22Rv1 (cell line): Measurements from ENCODE around the gene ADGRG6.

ENCODE experiments used
- H3K27ac ChIP-seq: fragments of 450-650 bp; 2 replicates; pipeline ENCODE4 v1.5.1; 2017
- CTCF ChIP-seq: fragments of 450-650 bp; IDR thresholded peaks from 2 replicates; pipeline ENCODE4 v1.5.1; 2017; ENCODE audit warnings: mild to moderate bottlenecking
- ZFX ChIP-seq: fragments of 450-650 bp; IDR thresholded peaks from 2 replicates; pipeline ENCODE4 v1.6.1; 2017; ENCODE audit warnings: antibody characterized with exemption, borderline replicate concordance

Gene ADGRG6

GRCh38 chr6:142265476-142265875 lies 36.3 kb upstream of the ADGRG6 start:
- H3K27ac ChIP-seq, result no peak overlapping the region
- TF ChIP-seq ZFX, result no peak
- no peak for TF ChIP-seq CTCF

- H3K27ac ChIP-seq, result no peak overlapping the region
- TF ChIP-seq ZFX (no peak), CTCF (no peak)
Measured at GRCh38 chr6:142266060-142266459, 35.7 kb upstream of the ADGRG6 start.

- no peak for TF ChIP-seq CTCF
- no peak for TF ChIP-seq ZFX
- no peak overlapping the region for H3K27ac ChIP-seq
Measured at GRCh38 chr6:142271476-142271875, 30.3 kb upstream of the ADGRG6 start.

GRCh38 chr6:142274656-142275055 lies 27.2 kb upstream of the ADGRG6 start:
- no peak for TF ChIP-seq CTCF
- TF ChIP-seq ZFX, result no peak

GRCh38 chr6:142275236-142276006 lies 26.4 kb upstream of the ADGRG6 start:
- TF ChIP-seq CTCF, result no peak
- no peak for TF ChIP-seq ZFX

More at GRCh38 chr6:142274656-142275055, 27.2 kb upstream of the ADGRG6 start:
- no peak overlapping the region for H3K27ac ChIP-seq

GRCh38 chr6:142276256-142276655 lies 25.6 kb upstream of the ADGRG6 start:
- no peak overlapping the region for H3K27ac ChIP-seq
- TF ChIP-seq CTCF, result no peak
- no peak for TF ChIP-seq ZFX

More at GRCh38 chr6:142275236-142276006, 26.4 kb upstream of the ADGRG6 start:
- no peak overlapping the region for H3K27ac ChIP-seq

- no peak overlapping the region for H3K27ac ChIP-seq
- TF ChIP-seq ZFX (no peak), CTCF (no peak)
Measured at GRCh38 chr6:142279350-142280180, 22.2 kb upstream of the ADGRG6 start.
